ENCODE data around the gene RBP3.

Gene RBP3

DNA sequence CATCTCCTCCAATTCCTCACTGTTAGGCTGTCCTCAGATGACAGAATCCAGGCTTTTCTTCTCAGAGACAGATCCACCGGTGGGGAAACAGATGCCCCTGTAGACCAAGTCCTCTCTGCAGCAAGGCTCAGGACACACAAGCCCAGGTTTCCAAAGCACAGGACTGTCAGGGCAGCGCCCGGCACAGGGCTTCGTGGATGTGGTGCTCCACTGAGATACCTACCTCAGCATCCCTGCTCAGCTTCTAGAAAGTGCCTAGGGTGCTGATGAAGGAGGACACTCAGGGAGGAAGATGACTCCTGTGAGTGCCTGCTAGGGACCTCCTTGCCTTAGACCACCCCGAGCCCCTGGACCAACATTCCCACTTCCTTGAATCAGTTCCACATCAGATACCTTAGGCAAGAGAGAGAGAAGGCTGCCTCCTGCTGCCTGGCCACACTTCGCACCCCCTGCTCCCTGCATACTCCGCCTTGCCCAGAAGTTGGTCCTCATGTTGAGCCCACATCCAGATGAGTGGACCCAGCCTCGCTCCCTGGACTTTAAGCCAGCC, 8.9 kb upstream of the RBP3 start:
- no peak for DNase-seq

DNA sequence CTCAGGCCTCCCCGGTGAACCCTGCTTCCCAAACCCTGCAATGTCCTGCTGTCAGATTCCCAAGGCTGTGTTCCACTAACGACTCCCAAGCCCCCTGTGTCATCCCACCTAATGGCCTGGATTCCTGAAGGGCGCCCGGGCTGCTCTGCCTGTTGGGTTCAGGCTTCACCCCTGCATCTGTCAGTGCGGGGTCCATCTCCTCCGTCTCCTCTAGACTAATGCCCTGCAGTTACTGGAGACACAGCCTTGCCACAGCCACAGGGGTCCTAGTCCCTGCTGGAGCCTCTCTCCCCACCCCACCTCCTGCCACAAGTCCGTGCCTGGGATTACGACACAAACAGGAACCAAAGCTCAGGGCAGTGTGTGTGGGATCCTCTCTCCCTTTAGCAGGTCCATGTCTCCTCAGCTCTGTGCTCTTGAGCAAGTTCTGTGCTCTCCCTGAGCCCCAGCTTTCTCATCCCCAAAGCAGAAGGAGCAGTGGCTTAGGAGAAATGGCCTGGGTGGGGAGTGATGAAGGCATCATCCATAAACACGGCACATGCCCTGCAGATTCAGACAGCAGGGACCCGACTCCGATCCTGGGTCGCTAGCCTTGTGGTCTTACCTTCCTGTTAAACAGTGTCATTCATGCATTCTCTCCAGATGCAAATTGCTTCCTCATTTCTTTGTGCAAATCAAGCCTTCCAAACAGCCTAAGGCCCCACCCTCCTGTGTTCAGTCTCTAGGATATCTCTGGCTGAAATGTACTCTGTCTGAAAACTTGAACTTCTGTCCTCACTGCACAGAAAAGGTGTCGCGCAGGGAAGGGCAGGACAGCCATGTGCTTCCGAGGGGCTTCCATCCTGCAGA, 8.2 kb upstream of the RBP3 start:
- no peak for DNase-seq

GRCh38 chr10:47340608-47341170, 7.5 kb upstream of the RBP3 start:
- DNase-seq = peak; percentile 76

GRCh38 chr10:47344996-47345870, 2.9 kb upstream of the RBP3 start:
- DNase-seq = no peak

DNA sequence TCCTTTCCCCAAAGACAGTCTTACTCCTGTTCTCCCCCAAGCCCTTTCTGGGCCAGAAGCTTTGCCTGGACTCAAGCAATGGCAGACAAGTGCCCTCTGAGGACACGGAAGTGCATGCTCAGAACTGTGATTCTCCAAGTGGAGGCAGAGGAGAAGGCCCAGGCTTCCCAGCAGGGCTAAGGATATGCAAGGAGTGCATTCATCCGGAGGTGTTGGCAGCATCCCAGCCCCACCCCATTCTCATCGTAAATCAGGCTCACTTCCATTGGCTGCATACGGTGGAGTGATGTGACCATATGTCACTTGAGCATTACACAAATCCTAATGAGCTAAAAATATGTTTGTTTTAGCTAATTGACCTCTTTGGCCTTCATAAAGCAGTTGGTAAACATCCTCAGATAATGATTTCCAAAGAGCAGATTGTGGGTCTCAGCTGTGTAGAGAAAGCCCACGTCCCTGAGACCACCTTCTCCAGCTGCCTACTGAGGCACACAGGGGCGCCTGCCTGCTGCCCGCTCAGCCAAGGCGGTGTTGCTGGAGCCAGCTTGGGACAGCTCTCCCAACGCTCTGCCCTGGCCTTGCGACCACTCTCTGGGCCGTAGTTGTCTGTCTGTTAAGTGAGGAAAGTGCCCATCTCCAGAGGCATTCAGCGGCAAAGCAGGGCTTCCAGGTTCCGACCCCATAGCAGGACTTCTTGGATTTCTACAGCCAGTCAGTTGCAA, 1.4 kb upstream of the RBP3 start:
- DNase-seq = no peak

DNA sequence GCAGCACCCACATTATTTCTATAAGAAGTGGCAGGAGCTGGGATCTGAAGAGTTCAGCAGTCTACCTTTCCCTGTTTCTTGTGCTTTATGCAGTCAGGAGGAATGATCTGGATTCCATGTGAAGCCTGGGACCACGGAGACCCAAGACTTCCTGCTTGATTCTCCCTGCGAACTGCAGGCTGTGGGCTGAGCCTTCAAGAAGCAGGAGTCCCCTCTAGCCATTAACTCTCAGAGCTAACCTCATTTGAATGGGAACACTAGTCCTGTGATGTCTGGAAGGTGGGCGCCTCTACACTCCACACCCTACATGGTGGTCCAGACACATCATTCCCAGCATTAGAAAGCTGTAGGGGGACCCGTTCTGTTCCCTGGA, 874 bp upstream of the RBP3 start:
- DNase-seq = no peak

DNA sequence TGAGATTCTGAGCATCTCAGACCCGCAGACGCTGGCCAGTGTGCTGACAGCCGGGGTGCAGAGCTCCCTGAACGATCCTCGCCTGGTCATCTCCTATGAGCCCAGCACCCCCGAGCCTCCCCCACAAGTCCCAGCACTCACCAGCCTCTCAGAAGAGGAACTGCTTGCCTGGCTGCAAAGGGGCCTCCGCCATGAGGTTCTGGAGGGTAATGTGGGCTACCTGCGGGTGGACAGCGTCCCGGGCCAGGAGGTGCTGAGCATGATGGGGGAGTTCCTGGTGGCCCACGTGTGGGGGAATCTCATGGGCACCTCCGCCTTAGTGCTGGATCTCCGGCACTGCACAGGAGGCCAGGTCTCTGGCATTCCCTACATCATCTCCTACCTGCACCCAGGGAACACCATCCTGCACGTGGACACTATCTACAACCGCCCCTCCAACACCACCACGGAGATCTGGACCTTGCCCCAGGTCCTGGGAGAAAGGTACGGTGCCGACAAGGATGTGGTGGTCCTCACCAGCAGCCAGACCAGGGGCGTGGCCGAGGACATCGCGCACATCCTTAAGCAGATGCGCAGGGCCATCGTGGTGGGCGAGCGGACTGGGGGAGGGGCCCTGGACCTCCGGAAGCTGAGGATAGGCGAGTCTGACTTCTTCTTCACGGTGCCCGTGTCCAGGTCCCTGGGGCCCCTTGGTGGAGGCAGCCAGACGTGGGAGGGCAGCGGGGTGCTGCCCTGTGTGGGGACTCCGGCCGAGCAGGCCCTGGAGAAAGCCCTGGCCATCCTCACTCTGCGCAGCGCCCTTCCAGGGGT, 703 bp downstream of the RBP3 start:
- DNase-seq = no peak

DNA sequence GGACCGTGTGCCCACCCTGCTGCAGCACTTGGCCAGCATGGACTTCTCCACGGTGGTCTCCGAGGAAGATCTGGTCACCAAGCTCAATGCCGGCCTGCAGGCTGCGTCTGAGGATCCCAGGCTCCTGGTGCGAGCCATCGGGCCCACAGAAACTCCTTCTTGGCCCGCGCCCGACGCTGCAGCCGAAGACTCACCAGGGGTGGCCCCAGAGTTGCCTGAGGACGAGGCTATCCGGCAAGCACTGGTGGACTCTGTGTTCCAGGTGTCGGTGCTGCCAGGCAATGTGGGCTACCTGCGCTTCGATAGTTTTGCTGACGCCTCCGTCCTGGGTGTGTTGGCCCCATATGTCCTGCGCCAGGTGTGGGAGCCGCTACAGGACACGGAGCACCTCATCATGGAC, 1.4 kb downstream of the RBP3 start:
- DNase-seq = no peak

DNA sequence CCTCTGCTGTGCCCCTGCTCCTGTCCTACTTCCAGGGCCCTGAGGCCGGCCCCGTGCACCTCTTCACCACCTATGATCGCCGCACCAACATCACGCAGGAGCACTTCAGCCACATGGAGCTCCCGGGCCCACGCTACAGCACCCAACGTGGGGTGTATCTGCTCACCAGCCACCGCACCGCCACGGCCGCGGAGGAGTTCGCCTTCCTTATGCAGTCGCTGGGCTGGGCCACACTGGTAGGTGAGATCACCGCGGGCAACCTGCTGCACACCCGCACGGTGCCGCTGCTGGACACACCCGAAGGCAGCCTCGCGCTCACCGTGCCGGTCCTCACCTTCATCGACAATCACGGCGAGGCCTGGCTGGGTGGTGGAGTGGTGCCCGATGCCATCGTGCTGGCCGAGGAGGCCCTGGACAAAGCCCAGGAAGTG, 1.8 kb downstream of the RBP3 start:
- no peak for DNase-seq

- no peak for DNase-seq
Measured at GRCh38 chr10:47350671-47351640, 2.8 kb downstream of the RBP3 start.

DNA sequence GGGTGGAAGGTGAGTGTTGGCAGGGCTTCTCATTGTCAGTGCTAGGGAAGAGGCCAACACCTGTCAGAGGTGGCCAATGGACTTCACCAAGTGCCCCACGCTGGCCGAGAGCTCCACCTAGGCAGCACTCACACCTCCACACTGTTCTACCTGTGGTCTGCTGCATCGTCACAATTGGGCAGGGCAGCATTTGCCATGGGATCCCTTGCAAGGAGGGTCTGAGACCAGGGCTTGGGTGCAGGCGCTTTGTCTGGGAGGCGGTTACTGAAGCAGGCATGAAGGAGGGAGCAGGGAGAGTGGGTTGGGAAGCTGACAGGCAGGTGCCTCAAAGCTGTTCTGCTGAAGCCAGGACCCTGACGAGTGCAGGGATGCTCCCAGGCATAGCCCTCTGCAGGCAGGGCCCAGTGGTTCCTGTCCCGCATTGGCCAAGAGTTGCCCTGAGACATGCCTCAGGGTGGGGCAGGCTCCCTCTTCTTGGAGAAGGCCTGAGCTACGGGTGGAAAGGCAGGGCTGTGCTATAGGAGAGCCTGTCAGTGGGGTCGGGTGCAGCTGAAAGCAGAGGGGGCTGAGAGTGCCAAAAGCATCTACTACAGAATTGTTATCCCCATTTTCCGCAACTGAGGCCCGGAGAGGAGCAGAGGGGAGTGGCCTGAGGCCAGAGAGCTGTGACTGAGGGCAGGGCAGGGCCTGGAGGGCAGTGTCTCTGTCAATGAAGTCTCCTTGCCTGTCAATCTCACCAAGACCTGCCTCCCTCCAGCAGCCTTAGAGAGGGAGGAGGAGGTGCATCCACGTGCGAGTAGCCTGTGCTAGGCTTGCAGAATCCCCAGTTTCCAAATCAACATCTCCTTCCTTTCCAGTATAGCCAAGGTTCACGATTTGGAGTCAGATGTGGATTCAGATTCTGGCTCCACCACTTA, 4.0 kb downstream of the RBP3 start:
- DNase-seq = no peak

DNA sequence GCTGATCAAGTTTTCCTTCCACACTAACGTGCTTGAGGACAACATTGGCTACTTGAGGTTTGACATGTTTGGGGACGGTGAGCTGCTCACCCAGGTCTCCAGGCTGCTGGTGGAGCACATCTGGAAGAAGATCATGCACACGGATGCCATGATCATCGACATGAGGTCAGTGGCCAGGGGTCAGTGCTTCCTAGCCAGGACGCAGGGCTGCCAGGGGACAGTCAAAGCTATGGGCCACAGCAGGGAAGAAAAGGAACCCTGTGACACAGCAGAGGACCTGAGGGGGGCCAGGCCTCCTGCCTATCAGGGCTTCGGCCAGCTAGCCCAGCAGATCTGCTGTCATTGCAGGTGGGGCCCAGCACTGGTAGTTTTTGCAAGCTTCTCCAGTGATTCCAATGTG, 5.2 kb downstream of the RBP3 start:
- no peak for DNase-seq

DNA sequence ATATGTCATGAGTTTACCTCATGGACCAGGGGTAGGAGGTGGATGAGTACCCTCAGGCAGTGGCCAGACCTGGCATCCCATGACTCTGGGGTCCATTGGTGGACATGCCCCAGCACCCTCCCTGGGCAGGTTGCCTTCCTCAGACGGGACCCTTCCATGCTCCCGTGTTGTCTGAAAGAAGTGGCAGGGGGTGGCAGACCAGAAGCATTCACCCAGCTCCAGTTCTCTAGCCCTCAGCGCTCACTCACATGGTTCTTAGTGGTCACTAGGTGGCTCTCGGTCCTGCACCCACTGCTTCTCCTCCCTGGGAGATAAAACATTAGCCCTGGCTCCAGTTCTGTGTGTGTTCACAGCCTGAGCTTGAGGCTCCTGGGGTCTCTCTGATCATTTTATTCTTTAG, 6.0 kb downstream of the RBP3 start:
- no peak for DNase-seq

DNA sequence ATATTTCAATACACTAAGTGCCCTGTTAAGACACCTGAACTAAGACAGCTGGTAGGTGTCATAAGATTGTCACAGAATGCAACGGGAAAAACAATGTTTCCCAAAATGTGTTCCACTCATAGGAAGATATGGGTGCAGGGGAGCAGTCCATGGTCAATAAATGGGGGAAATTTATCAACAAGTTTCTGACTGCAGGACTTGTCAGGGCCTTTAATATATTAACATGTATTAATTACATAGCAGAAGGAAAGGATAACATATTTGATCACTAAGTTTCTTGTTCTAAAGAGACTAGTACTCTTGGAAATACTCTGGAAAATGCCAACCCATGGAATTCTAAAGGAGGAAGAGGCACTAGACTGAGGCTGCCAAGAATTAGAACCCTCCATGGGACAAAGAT, 6.7 kb downstream of the RBP3 start:
- DNase-seq = no peak

GRCh38 chr10:47356708-47357107, 8.5 kb downstream of the RBP3 start:
- DNase-seq = no peak

DNA sequence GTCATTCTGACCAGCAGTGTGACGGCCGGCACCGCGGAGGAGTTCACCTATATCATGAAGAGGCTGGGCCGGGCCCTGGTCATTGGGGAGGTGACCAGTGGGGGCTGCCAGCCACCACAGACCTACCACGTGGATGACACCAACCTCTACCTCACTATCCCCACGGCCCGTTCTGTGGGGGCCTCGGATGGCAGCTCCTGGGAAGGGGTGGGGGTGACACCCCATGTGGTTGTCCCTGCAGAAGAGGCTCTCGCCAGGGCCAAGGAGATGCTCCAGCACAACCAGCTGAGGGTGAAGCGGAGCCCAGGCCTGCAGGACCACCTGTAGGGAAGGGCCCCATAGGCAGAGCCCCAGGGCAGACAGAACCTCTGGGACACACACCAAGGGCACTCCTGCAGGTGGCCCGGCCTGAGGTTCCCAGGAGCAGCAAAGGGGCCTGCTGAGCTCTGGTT, 9.0 kb downstream of the RBP3 start:
- DNase-seq = no peak

DNA sequence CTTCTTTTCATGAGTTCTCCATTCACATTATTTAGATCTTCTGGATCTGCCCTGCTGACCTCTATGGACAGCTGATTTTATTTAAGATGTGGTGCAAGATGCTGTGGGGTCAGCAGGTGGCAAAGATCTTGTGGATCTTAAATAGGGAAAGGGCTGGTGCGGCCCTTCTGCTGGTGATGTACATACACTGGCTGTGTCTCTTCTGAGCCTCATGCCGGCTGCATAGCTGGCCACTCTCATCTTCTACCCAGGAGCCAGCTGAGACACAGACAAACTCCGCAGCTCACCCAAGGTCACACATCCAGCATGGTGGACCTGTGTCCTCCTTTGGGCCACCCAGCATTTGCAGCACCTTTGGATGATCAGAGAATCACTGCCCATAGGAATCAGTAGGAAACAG, 9.7 kb downstream of the RBP3 start:
- DNase-seq = no peak

DNA sequence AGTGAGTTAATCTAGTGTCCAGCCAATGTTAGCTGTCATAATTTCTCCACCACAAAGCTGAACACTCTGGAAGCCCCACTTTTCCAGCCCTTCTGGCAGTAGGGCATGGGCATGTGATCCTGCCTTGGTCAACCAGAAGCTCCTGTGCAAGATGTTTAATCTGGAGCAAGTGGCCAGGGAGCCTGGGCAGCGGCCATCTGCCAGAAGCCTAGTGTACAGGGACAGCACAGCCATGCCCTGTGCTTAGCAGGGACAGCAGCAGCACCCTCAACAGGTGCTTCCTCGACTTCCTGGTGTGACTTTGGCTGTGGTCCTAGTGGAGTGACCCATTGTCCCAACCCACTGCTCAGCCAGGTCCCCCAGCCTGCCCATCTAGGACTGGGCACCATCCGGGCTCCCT, 10.3 kb downstream of the RBP3 start:
- DNase-seq = no peak

DNA sequence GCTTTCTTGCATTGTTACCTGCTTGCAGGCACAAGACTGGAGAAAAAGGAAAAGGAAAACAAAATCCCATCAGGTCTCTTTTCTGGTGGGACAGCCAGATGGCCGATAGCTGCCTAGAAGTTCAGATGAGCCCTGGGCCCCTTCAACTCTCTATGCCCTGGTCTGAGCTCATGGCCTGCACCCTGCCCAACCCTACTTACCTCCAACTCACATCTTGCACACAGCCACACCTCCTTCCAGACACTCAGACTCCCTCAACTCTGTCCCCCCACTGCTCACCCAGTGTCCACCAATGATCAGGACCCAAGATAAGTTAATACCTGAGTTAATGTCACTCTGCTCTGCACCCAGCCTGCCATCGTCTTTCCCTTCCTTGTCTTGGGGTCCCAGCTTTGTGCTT, 10.9 kb downstream of the RBP3 start:
- DNase-seq = no peak

All from activated CD8-positive, alpha-beta memory T cell treated with anti-CD3 and anti-CD28 coated beads, Interleukin-2, amount 50 U/mL, for 4 hours (primary cell).